Adipocyte (in vitro differentiated cells): Measurements from ENCODE around the gene MAD1L1.

Experiments
- DNase-seq: peaks from one replicate; pipeline ENCODE4 v3.0.0-alpha.2; 2015; ENCODE audit warnings: low read depth
- H3K27me3 ChIP-seq: replicated peaks from 2 replicates; pipeline ENCODE4 v1.7.0; 2013; ENCODE audit warnings: mild to moderate bottlenecking, low read length, moderate library complexity; ENCODE audit not compliant: control insufficient read depth, insufficient read depth
- H3K36me3 ChIP-seq: 2 replicates; pipeline ENCODE4 v1.7.0; 2013; ENCODE audit warnings: low read length, mild to moderate bottlenecking, moderate library complexity; ENCODE audit not compliant: control insufficient read depth, insufficient read depth, severe bottlenecking
- H3K4me1 ChIP-seq: 2 replicates; pipeline ENCODE4 v1.7.0; 2013; ENCODE audit warnings: mild to moderate bottlenecking, low read length, moderate library complexity; ENCODE audit not compliant: control insufficient read depth, insufficient read depth
- H3K4me3 ChIP-seq: 2 replicates; pipeline ENCODE4 v1.7.0; 2013; ENCODE audit warnings: mild to moderate bottlenecking, low read length, moderate library complexity
- H3K9ac ChIP-seq: 2 replicates; pipeline ENCODE4 v1.7.0; 2013; ENCODE audit warnings: mild to moderate bottlenecking, low read length, moderate library complexity
- H3K9me3 ChIP-seq: 2 replicates; pipeline ENCODE4 v1.7.0; 2013; ENCODE audit warnings: mild to moderate bottlenecking, low read length, moderate library complexity; ENCODE audit not compliant: control insufficient read depth

Gene MAD1L1

GRCh38 chr7:2092279-2092678 lies 140.5 kb downstream of the MAD1L1 start:
- Histone ChIP-seq H3K27me3 (no peaks in the 10 kb centered on the region), H3K9ac (no peak overlapping the region), H3K4me3 (no peak overlapping the region), H3K9me3 (no peaks in the 10 kb centered on the region), H3K4me1 (no peaks in the 10 kb centered on the region), H3K36me3 (peaks cover 3% of the 10 kb centered on the region)
- no peak for DNase-seq

- Histone ChIP-seq H3K4me1 (no peaks in the 10 kb centered on the region), H3K36me3 (peaks cover 3% of the 10 kb centered on the region)
Observed at GRCh38 chr7:2090526-2091520, 141.9 kb downstream of the MAD1L1 start.

GRCh38 chr7:2088801-2089200 lies 143.9 kb downstream of the MAD1L1 start:
- Histone ChIP-seq H3K36me3 (peaks cover 3% of the 10 kb centered on the region), H3K9me3 (no peaks in the 10 kb centered on the region), H3K27me3 (no peaks in the 10 kb centered on the region), H3K4me1 (no peaks in the 10 kb centered on the region), H3K9ac (no peak overlapping the region), H3K4me3 (no peak overlapping the region)
- no peak for DNase-seq

More at GRCh38 chr7:2090526-2091520, 141.9 kb downstream of the MAD1L1 start:
- Histone ChIP-seq H3K9ac (no peak overlapping the region), H3K9me3 (no peaks in the 10 kb centered on the region), H3K4me3 (no peak overlapping the region), H3K27me3 (no peaks in the 10 kb centered on the region)
- DNase-seq, result no peak

- Histone ChIP-seq H3K4me1 (peaks cover 3% of the 10 kb centered on the region), H3K9me3 (no peaks in the 10 kb centered on the region), H3K4me3 (no peak overlapping the region), H3K36me3 (peaks cover 3% of the 10 kb centered on the region), H3K9ac (no peak overlapping the region), H3K27me3 (no peaks in the 10 kb centered on the region)
- DNase-seq, result no peak
Observed at GRCh38 chr7:2087744-2088143, 145.0 kb downstream of the MAD1L1 start.

- H3K36me3 ChIP-seq, result peaks cover 3% of the 10 kb centered on the region
- DNase-seq, result no peak
- H3K9me3 ChIP-seq, result no peaks in the 10 kb centered on the region
- no peak overlapping the region for H3K9ac ChIP-seq
- H3K4me3 ChIP-seq, result no peak overlapping the region
- peaks cover 14% of the 10 kb centered on the region for H3K4me1 ChIP-seq
- no peaks in the 10 kb centered on the region for H3K27me3 ChIP-seq
Observed at GRCh38 chr7:2086229-2086628, 146.5 kb downstream of the MAD1L1 start.

GRCh38 chr7:2085804-2086203 lies 146.9 kb downstream of the MAD1L1 start:
- Histone ChIP-seq H3K9me3 (no peaks in the 10 kb centered on the region), H3K36me3 (peaks cover 2% of the 10 kb centered on the region), H3K27me3 (no peaks in the 10 kb centered on the region), H3K4me1 (peaks cover 14% of the 10 kb centered on the region), H3K4me3 (no peak overlapping the region), H3K9ac (no peak overlapping the region)
- no peak for DNase-seq

GRCh38 chr7:2084781-2085505 lies 147.8 kb downstream of the MAD1L1 start:
- Histone ChIP-seq H3K9ac (no peak overlapping the region), H3K36me3 (no peaks in the 10 kb centered on the region), H3K9me3 (no peaks in the 10 kb centered on the region), H3K4me3 (no peak overlapping the region), H3K4me1 (peaks cover 14% of the 10 kb centered on the region), H3K27me3 (no peaks in the 10 kb centered on the region)
- DNase-seq, result no peak

- Histone ChIP-seq H3K9me3 (no peaks in the 10 kb centered on the region), H3K9ac (no peak overlapping the region), H3K4me3 (no peak overlapping the region), H3K36me3 (no peaks in the 10 kb centered on the region), H3K27me3 (no peaks in the 10 kb centered on the region), H3K4me1 (peaks cover 14% of the 10 kb centered on the region)
- no peak for DNase-seq
Observed at GRCh38 chr7:2084331-2084730, 148.4 kb downstream of the MAD1L1 start.

GRCh38 chr7:2083362-2083761 lies 149.4 kb downstream of the MAD1L1 start:
- no peaks in the 10 kb centered on the region for H3K27me3 ChIP-seq
- DNase-seq, result no peak
- H3K9ac ChIP-seq, result no peak overlapping the region
- no peaks in the 10 kb centered on the region for H3K9me3 ChIP-seq
- peaks cover 14% of the 10 kb centered on the region for H3K4me1 ChIP-seq
- H3K4me3 ChIP-seq, result no peak overlapping the region
- no peaks in the 10 kb centered on the region for H3K36me3 ChIP-seq

- Histone ChIP-seq H3K27me3 (no peaks in the 10 kb centered on the region), H3K9me3 (no peaks in the 10 kb centered on the region), H3K36me3 (no peaks in the 10 kb centered on the region), H3K9ac (peak overlapping the region; percentile 52), H3K4me3 (no peak overlapping the region), H3K4me1 (peaks cover 14% of the 10 kb centered on the region)
- peak; percentile 86 for DNase-seq
Observed at GRCh38 chr7:2082139-2082998, 150.4 kb downstream of the MAD1L1 start.
